Natural killer cell (primary cell): ENCODE results near the gene IGFBP3. TPM values are rescaled to one million over a fixed set of nuclear protein-coding genes. Genes with fewer than 3 reads are reported as not detected.

Experiments
- ATAC-seq, 3 donors: fragments of 150-1000 bp in 2 of 3; fragments of 200-7000 bp in 1 of 3; cut with Tn5 transposase; 1 replicate in 1 of 3; 2 replicates in 2 of 3; pipeline ENCODE4 v1.10.0; 2021; ENCODE audit warnings: mild to moderate bottlenecking in 2 of 3, moderate library complexity in 2 of 3
- DNase-seq, 2 donors: peaks; one replicate each; pipeline versions ENCODE4 v3.0.0 to v3.0.0-alpha.2; 2013 to 2021; ENCODE audit warnings: mixed read lengths in 1 of 2
- H3K27ac ChIP-seq: one replicate; pipeline ENCODE4 v1.5.1; 2013; ENCODE audit warnings: mild to moderate bottlenecking, low read length
- H3K27me3 ChIP-seq: one replicate; pipeline ENCODE4 v1.6.1; 2013; ENCODE audit warnings: low read length; ENCODE audit not compliant: control insufficient read depth, insufficient read depth
- H3K36me3 ChIP-seq: one replicate; pipeline ENCODE4 v1.6.1; 2013; ENCODE audit warnings: low read length; ENCODE audit not compliant: control insufficient read depth, insufficient read depth
- H3K4me1 ChIP-seq: one replicate; pipeline ENCODE4 v1.6.1; 2013; ENCODE audit warnings: low read length; ENCODE audit not compliant: control insufficient read depth, insufficient read depth
- H3K4me3 ChIP-seq: one replicate; pipeline ENCODE4 v1.5.1; 2013; ENCODE audit warnings: low read length
- H3K9me3 ChIP-seq: one replicate; pipeline ENCODE4 v1.6.1; 2013; ENCODE audit warnings: low read length; ENCODE audit not compliant: control insufficient read depth, insufficient read depth
- H3K27ac Mint-ChIP-seq, 2 donors: one replicate each; pipeline ENCODE4 v1.8.0; 2022; ENCODE audit warnings: mild to moderate bottlenecking in 2 of 2, mixed read lengths in 2 of 2, moderate library complexity in 1 of 2
- H3K27me3 Mint-ChIP-seq, 2 donors: one replicate each; pipeline ENCODE4 v1.8.0; 2022; ENCODE audit warnings: low read depth in 2 of 2, mixed read lengths in 2 of 2
- H3K36me3 Mint-ChIP-seq: one replicate; pipeline ENCODE4 v1.8.0; 2022; ENCODE audit warnings: mixed read lengths
- H3K4me1 Mint-ChIP-seq, 2 donors: one replicate each; pipeline ENCODE4 v1.8.0; 2022; ENCODE audit warnings: mixed read lengths in 2 of 2
- H3K4me3 Mint-ChIP-seq: one replicate; pipeline ENCODE4 v1.8.0; 2022; ENCODE audit warnings: mild to moderate bottlenecking, moderate library complexity, mixed read lengths
- H3K9me3 Mint-ChIP-seq, 2 donors: one replicate each; pipeline ENCODE4 v1.8.0; 2022; ENCODE audit warnings: mixed read lengths in 2 of 2
- WGBS: methylation state at CpG from one replicate; pipeline ENCODE4 v1.1.7; 2013; ENCODE audit warnings: missing lambda C conversion rate; ENCODE audit not compliant: insufficient coverage; 5-methylcytosine and 5-hydroxymethylcytosine counted together
- intact Hi-C: fragments of 100-400 bp; cut with micrococcal nuclease; formaldehyde crosslinking; loops from one replicate; pipeline ENCODE4 v1.14.2; 2022
- total RNA-seq, 4 donors: library from RNA; stranded (reverse); fragments of 120-200 nt in 1 of 4; gene quantifications; one replicate each; pipeline versions ENCODE4 v1.2.3 to v1.2.4, GENCODE V29; 2013 to 2022
- TF ChIP-seq, protein P1 (sequence below): fragments of 200-600 bp; IDR thresholded peaks from one replicate; pipeline ENCODE4 v1.8.0; 2022; ENCODE audit warnings: antibody characterized with exemption

Gene IGFBP3
- total RNA-seq, 3 donors from 2014 or later (not counting 1 experiment from before 2014, with no cell fraction given) = 0.39 to 10.2 (median 1.2) TPM

- Mint-ChIP-seq H3K4me3 (no peak overlapping the region), H3K36me3 (no peaks in the 10 kb centered on the region), H3K27ac (no peak overlapping the region), H3K9me3 (no peaks in the 10 kb centered on the region), H3K27me3 (peaks cover 0 to 6% of the 10 kb centered on the region in 2 donors), H3K4me1 (no peaks in the 10 kb centered on the region)
- 91% methylated on average over 8 of the region's 8 CpGs for WGBS
- Histone ChIP-seq H3K27ac (no peak overlapping the region), H3K9me3 (no peaks in the 10 kb centered on the region), H3K36me3 (no peaks in the 10 kb centered on the region), H3K4me1 (no peaks in the 10 kb centered on the region), H3K27me3 (no peaks in the 10 kb centered on the region), H3K4me3 (no peak overlapping the region)
- TF ChIP-seq, protein P1, sequence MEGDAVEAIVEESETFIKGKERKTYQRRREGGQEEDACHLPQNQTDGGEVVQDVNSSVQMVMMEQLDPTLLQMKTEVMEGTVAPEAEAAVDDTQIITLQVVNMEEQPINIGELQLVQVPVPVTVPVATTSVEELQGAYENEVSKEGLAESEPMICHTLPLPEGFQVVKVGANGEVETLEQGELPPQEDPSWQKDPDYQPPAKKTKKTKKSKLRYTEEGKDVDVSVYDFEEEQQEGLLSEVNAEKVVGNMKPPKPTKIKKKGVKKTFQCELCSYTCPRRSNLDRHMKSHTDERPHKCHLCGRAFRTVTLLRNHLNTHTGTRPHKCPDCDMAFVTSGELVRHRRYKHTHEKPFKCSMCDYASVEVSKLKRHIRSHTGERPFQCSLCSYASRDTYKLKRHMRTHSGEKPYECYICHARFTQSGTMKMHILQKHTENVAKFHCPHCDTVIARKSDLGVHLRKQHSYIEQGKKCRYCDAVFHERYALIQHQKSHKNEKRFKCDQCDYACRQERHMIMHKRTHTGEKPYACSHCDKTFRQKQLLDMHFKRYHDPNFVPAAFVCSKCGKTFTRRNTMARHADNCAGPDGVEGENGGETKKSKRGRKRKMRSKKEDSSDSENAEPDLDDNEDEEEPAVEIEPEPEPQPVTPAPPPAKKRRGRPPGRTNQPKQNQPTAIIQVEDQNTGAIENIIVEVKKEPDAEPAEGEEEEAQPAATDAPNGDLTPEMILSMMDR = no peak
- DNase-seq (no peak), ATAC-seq (no peak)
- intact Hi-C loops = no loop called here
These were observed 46.5 kb downstream of the IGFBP3 start for GRCh38 chr7:45874408-45875131.

- no peaks in the 10 kb centered on the region for H3K36me3 ChIP-seq
- Mint-ChIP-seq H3K27me3 (peaks cover 0 to 6% of the 10 kb centered on the region in 2 donors), H3K36me3 (no peaks in the 10 kb centered on the region), H3K27ac (no peak overlapping the region), H3K4me1 (no peaks in the 10 kb centered on the region), H3K4me3 (no peak overlapping the region), H3K9me3 (no peaks in the 10 kb centered on the region)
- intact Hi-C loops = no loop called here
- no peaks in the 10 kb centered on the region for H3K27me3 ChIP-seq
- WGBS = 83% methylated on average over 6 of the region's 6 CpGs
- ATAC-seq (no peak), DNase-seq (no peak)
- no peaks in the 10 kb centered on the region for H3K9me3 ChIP-seq
- H3K4me3 ChIP-seq = no peak overlapping the region
- TF ChIP-seq, protein P1 = no peak
- no peak overlapping the region for H3K27ac ChIP-seq
- H3K4me1 ChIP-seq = no peaks in the 10 kb centered on the region
These were observed 47.7 kb downstream of the IGFBP3 start for GRCh38 chr7:45873355-45873754.

DNA sequence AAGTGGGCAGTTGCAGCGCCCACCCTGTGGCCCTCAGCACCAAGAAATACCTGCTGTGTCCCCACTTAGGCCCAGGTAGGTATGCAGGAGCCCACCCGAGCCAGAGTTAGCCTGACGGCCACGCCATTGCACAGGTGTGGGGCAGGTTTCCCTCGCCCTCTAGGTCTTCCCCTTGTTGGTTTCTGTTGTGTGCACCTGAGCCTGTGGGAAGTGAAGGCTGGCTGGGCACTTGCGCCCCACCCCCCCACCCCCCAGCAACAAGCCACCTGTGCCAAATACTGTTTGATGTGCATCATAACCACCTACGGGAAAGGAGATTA lies 48.1 kb downstream of the IGFBP3 start, which contains the start of gene CCDC201:
TSS of gene CCDC201 (minus strand) at position 48 of the 320 bp plus-strand sequence. CDS start 75 bp downstream, outside the sequence.
- H3K27me3 Mint-ChIP-seq = peaks cover 0 to 6% of the 10 kb centered on the region in 2 donors
- TF ChIP-seq, protein P1 = no peak
- Histone ChIP-seq H3K4me3 (no peak within 1 kb of the TSS), H3K9me3 (no peaks in the 10 kb centered on the region), H3K4me1 (no peaks in the 10 kb centered on the region), H3K27me3 (no peaks in the 10 kb centered on the region), H3K27ac (no peak within 1 kb of the TSS), H3K36me3 (no peaks in the 10 kb centered on the region)
- no peak within 1 kb of the TSS for H3K4me3 Mint-ChIP-seq
- no peaks in the 10 kb centered on the region for H3K4me1 Mint-ChIP-seq
- H3K27ac Mint-ChIP-seq = no peak within 1 kb of the TSS
- no peak for ATAC-seq
- intact Hi-C loops = no loop called here
- no peak for DNase-seq
- WGBS = 70% methylated on average over 6 of the region's 7 CpGs
- H3K9me3 Mint-ChIP-seq = no peaks in the 10 kb centered on the region
- H3K36me3 Mint-ChIP-seq = no peaks in the 10 kb centered on the region
